Suppressor macrophage treated with lipopolysaccharide for 1 hour (primary cell): Measurements from ENCODE around the gene ITPR3.
A peak's percentile ranks its signal among the peaks of the same experiment; 100 is the strongest.

ENCODE experiments used
- DNase-seq, 3 donors: peaks; one replicate each; pipeline ENCODE4 v3.0.0-alpha.2; 2020 to 2022

Gene ITPR3

GRCh38 chr6:33671744-33672072 lies 50.6 kb downstream of the ITPR3 start:
- no peak for DNase-seq

GRCh38 chr6:33672808-33673207 lies 51.7 kb downstream of the ITPR3 start:
- DNase-seq, result peak; percentile 85 to 87 (median 86)

GRCh38 chr6:33673851-33674250 lies 52.7 kb downstream of the ITPR3 start:
- DNase-seq, result no peak

- DNase-seq, result no peak
These were observed 54.8 kb downstream of the ITPR3 start for GRCh38 chr6:33675968-33676367.

GRCh38 chr6:33676416-33677142 lies 55.5 kb downstream of the ITPR3 start:
- no peak for DNase-seq

- peak in 1 of 3 donors; percentile 7 for DNase-seq
These were observed 56.1 kb downstream of the ITPR3 start for GRCh38 chr6:33677143-33677660.

- no peak for DNase-seq
These were observed 56.6 kb downstream of the ITPR3 start for GRCh38 chr6:33677689-33678088.

GRCh38 chr6:33678233-33678931 lies 57.3 kb downstream of the ITPR3 start:
- no peak for DNase-seq

- DNase-seq, result no peak
These were observed 57.9 kb downstream of the ITPR3 start for GRCh38 chr6:33678932-33679490.

- DNase-seq, result no peak
These were observed 58.6 kb downstream of the ITPR3 start for GRCh38 chr6:33679761-33680160.

GRCh38 chr6:33682341-33682740 lies 61.2 kb downstream of the ITPR3 start:
- no peak for DNase-seq

- DNase-seq, result no peak
These were observed 62.0 kb downstream of the ITPR3 start for GRCh38 chr6:33683051-33683571.

- DNase-seq, result no peak
These were observed 62.7 kb downstream of the ITPR3 start for GRCh38 chr6:33683576-33684427.

GRCh38 chr6:33684428-33684896 lies 63.3 kb downstream of the ITPR3 start:
- DNase-seq, result no peak

GRCh38 chr6:33684983-33685382 lies 63.9 kb downstream of the ITPR3 start:
- DNase-seq, result no peak

- DNase-seq, result no peak
These were observed 64.5 kb downstream of the ITPR3 start for GRCh38 chr6:33685411-33686224.

- no peak for DNase-seq
These were observed 65.3 kb downstream of the ITPR3 start for GRCh38 chr6:33686225-33686924.

- no peak for DNase-seq
These were observed 66.2 kb downstream of the ITPR3 start for GRCh38 chr6:33686981-33687975.

GRCh38 chr6:33688006-33688405 lies 66.9 kb downstream of the ITPR3 start:
- DNase-seq, result no peak
